HG02588 (cell line): ENCODE results near the gene IQGAP2.
"Not testable (repeated sequence)": the region's sequence is repeated elsewhere in the genome, so short reads cannot be mapped to it uniquely, and the experiment has no call there.

Experiments
- ATAC-seq: cut with Tn5 transposase; IDR thresholded peaks from one replicate; pipeline ENCODE4 v1.9.1; 2021; ENCODE audit warnings: mild to moderate bottlenecking, moderate library complexity; ENCODE audit not compliant: unreplicated experiment

The IQGAP2 gene

GRCh38 chr5:76729373-76730290 is 326.5 kb downstream of the IQGAP2 start:
- ATAC-seq = no peak

- no peak for ATAC-seq
Measured at GRCh38 chr5:76732405-76733048, 329.4 kb downstream of the IQGAP2 start.

GRCh38 chr5:76733049-76733417 is 329.9 kb downstream of the IQGAP2 start:
- ATAC-seq = peak; percentile 76

GRCh38 chr5:76735762-76736545 is 332.9 kb downstream of the IQGAP2 start:
- no peak for ATAC-seq

GRCh38 chr5:76736679-76737556 is 333.8 kb downstream of the IQGAP2 start:
- no peak for ATAC-seq

GRCh38 chr5:76737846-76738245 is 334.8 kb downstream of the IQGAP2 start:
- no peak for ATAC-seq

- not testable (repeated sequence) for ATAC-seq
Measured at GRCh38 chr5:76741506-76741905, 338.4 kb downstream of the IQGAP2 start.

- no peak for ATAC-seq
Measured at GRCh38 chr5:76742583-76742982, 339.5 kb downstream of the IQGAP2 start.

- no peak for ATAC-seq
Measured at GRCh38 chr5:76744632-76745031, 341.5 kb downstream of the IQGAP2 start.

- no peak for ATAC-seq
Measured at GRCh38 chr5:76745670-76746069, 342.6 kb downstream of the IQGAP2 start.

- ATAC-seq = no peak
Measured at GRCh38 chr5:76746677-76747076, 343.6 kb downstream of the IQGAP2 start.

GRCh38 chr5:76747706-76748105 is 344.6 kb downstream of the IQGAP2 start:
- ATAC-seq = no peak

- no peak for ATAC-seq
Measured at GRCh38 chr5:76751291-76751690, 348.2 kb downstream of the IQGAP2 start.

GRCh38 chr5:76754668-76755078 is 351.6 kb downstream of the IQGAP2 start:
- ATAC-seq = no peak

GRCh38 chr5:76755779-76756637 is 352.9 kb downstream of the IQGAP2 start:
- ATAC-seq = no peak

- no peak for ATAC-seq
Measured at GRCh38 chr5:76757049-76757448, 354.0 kb downstream of the IQGAP2 start.
